GM12892 (cell line): ENCODE measurements around the gene DPYD.

Source experiments
- POLR2A ChIP-seq: IDR thresholded peaks from 2 replicates; pipeline ENCODE4 v1.6.1; 2011; ENCODE audit warnings: low read depth, low read length, control low read depth
- POLR2AphosphoS5 ChIP-seq: IDR thresholded peaks from 2 replicates; pipeline ENCODE4 v1.6.1; 2011; ENCODE audit warnings: low read depth, low read length, control low read depth

GRCh38 chr1:97739596-97740103 lies 181.2 kb downstream of the DPYD start:
- TF ChIP-seq POLR2AphosphoS5 = no peak
- TF ChIP-seq POLR2A = no peak
